ENCODE data around the gene GUCD1.
A peak's percentile ranks its signal among the peaks of the same experiment; 100 is the strongest.

DNA sequence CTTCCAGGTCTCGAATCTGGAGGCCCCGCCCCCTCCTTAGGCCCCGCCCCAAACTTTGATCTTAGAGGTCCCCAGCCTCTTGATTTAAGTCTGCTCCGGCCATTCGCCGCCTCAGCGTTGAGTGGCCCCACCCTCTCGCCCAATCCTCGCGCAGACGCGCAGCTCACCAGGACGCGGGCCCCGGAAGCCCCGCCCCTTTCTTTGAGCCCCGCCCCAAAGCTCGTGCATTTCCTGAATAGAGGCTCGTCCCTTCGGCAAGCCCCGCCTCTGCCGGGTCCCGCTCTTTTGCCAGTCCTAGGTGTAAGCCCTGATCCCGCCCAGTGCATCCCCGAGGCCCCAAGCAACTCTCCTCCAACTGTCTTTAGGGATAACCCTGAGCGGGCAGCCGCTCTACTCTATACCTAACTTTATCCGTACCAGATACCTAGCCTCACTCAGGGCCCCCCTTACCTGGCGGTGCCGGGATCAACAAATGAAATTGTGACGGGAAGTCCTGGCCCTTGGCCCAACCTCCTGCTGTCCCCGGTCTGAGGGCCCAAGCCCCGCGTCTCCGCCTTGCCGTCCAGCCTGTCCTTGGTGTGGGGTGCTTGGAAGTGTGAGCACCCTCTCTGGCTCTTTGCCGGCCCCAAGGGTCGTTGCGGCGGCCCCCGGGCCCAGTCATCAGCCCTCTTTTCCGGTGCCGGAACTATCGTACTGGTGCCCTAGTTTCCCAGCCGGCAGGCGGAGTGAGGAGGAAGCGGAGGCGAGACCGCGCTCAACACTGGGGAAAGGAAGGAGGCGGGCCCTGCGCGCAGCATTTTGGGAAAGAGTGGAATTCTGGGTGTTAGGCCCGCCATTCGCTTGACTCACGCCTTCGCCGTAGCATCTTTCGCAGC lies 464 bp upstream of the GUCD1 start, which contains the start of gene SNRPD3:
- TF ChIP-seq POLR2AphosphoS5 (IDR thresholded peaks at IDR 0.05; ENCODE audit: low read depth, low read length) (peak; percentile 67), POLR2A (IDR thresholded peaks at IDR 0.05; ENCODE audit: low read depth, low read length) (peak; percentile 82), TAF1 (IDR thresholded peaks at IDR 0.05; ENCODE audit: borderline replicate concordance, low read depth, low read length) (peak; percentile 94)
